LNCaP clone FGC (cell line): ENCODE results near the gene ADAMTSL5.

Source experiments
- DNase-seq: peaks from one replicate; pipeline ENCODE4 v3.0.0-alpha.2; 2011; ENCODE audit warnings: low read depth
- H3K4me3 ChIP-seq: 2 replicates; pipeline ENCODE4 v1.5.1; 2011; ENCODE audit warnings: mild to moderate bottlenecking, low read depth, low read length, control low read depth
- TF ChIP-seq, protein P1 (sequence below): IDR thresholded peaks from 2 replicates; pipeline ENCODE4 v1.5.1; 2012; ENCODE audit warnings: mild to moderate bottlenecking; ENCODE audit not compliant: control insufficient read depth, insufficient read depth; ENCODE audit errors: extremely low read depth

Gene ADAMTSL5

DNA sequence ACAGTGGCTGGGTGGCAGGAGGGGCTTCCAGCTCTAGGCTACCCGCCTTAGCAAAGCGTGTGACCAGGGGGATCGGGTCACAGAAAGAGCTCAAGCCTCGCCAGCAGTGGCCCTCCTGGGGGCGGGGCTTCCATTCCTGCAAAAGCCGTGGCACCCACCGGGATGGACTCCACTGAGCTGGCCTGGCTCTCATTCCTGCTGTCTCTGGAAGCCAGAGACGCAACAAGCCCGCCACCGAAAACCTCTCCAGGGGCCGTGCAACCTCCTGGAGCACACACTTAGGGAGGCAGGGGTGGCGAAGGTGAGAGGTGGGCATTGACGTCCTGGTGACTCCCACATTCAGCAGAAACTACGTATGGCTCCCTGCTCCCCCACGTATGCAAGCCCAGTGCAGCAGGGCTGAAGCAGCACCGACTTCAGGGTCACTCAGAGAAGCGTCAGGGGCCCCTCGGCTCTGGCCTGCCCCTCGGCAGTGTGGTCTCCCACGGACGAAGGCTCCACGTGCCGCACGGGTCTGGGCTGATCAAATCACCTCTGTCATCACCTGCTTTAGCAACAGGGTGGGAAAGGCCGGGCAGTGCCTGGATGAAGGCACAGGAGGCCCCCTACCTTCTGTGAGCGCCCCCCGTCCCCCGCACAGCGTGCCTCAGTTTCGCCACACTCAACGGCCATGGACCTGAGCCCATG, 36.9 kb downstream of the ADAMTSL5 start:
- DNase-seq: no peak
- no peak overlapping the region for H3K4me3 ChIP-seq
- TF ChIP-seq, protein P1, sequence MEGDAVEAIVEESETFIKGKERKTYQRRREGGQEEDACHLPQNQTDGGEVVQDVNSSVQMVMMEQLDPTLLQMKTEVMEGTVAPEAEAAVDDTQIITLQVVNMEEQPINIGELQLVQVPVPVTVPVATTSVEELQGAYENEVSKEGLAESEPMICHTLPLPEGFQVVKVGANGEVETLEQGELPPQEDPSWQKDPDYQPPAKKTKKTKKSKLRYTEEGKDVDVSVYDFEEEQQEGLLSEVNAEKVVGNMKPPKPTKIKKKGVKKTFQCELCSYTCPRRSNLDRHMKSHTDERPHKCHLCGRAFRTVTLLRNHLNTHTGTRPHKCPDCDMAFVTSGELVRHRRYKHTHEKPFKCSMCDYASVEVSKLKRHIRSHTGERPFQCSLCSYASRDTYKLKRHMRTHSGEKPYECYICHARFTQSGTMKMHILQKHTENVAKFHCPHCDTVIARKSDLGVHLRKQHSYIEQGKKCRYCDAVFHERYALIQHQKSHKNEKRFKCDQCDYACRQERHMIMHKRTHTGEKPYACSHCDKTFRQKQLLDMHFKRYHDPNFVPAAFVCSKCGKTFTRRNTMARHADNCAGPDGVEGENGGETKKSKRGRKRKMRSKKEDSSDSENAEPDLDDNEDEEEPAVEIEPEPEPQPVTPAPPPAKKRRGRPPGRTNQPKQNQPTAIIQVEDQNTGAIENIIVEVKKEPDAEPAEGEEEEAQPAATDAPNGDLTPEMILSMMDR: no peak

DNA sequence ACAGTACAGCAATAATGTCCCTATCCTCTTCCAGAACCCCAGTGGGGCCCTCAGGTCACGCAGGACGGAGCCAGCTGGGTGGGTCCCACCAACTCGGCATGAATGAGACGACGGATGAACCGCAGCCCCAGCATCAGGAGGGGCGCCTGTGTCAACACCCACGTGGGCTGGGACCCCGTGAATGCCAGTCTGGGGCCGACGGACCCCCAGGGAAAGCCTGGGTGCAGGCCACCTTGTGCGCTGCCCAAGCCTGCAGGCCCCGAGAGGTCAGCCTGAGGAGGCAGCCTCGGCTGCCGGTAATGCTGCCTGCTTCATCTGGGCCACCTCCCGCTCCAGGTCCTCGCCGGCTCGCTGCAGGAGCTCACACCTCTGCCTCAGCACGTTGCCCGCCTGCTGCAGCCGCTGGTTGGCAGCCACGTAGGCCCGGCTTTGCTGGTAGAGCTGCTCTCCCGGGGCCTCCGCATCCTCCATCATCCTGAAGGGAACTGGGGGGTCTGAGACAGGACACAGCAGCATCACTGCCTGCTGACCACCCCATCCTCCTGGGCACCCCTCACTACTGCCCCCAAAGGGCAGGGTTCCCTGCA, 38.0 kb downstream of the ADAMTSL5 start:
- no peak overlapping the region for H3K4me3 ChIP-seq
- TF ChIP-seq, protein P1: no peak
- DNase-seq: no peak

- TF ChIP-seq, protein P1: no peak
- H3K4me3 ChIP-seq: no peak overlapping the region
- no peak for DNase-seq
These were observed 38.6 kb downstream of the ADAMTSL5 start for GRCh38 chr19:1474011-1474764.

DNA sequence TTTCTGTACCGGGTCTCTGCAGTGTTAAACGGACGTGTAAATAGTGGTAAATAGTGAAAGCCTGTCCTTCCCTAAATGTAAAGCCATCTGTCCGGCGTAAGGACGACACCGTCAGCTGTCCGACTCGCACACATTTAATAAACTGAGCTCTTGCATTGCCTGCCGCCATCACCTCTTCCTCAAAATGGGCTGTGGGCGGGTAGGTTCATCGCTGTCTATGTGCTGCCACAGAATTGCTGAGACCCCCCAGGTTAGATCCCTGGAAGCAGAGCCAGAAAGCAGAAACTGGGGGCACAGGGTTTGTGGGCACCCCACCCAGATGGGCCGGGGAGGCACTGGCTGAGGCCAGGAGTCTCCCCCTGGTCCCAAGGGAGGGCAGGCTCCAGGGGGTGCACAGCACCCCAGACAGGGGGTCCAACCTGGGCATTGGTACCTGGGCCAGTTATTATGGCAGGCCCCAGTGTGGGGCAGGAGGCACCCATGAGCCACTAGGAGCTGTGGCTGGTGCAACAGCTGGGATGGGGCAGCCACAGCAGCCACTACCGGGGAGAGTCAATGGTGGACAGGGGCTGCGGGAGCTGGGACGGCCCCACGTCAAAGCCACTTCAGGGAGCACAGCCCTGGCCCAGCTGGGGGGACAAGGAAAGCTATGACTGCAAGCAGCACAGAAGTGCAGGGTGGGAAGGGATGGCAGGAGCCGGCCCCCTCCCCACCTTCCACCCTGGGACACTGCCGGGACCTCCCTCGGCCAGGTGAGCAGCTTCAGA, 39.6 kb downstream of the ADAMTSL5 start:
- no peak for DNase-seq
- TF ChIP-seq, protein P1: no peak

DNA sequence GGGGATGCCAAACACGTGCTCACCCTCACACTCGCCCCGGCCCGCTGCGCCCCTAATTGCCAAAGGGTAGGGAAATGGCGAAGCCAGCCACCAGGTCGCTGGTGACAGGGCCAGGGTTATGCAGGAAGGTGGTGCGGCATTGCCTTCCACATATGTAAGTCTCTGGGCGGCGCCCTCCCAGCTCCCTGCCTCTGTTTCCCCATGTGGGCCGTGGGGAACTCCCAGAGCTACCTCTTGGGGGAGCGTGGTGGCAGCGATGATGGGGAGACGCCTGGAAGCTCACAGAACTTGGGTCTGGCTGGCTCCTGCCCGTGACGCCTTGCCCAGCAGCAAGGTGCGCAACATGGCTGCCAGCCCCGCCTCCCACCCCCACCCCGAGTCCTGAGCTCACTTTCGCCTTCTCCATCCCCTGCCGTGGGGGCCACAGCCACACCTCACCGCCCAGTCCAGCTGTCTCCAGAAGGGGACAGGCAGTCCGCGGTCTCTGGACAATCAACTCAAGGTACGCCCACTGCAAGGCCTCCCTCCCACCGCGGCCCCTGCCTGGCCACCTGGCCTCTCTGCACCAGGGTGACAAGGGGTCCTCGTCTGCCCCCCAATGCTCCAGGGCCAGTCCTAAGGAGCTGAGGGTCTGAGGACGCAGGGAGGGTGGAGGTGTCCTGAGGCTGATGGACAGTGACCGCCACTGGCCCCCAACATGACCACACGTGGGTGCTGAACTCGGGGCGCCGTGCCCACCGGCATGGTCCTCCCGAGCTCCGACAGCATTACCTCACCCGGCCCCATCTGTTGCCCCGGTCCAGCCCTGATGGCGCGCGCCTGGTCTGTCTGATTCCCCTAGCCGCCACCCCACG, 40.4 kb downstream of the ADAMTSL5 start:
- TF ChIP-seq, protein P1: no peak
- H3K4me3 ChIP-seq: no peak overlapping the region
- DNase-seq: no peak

More for the DNA sequence above, 39.6 kb downstream of the ADAMTSL5 start:
- H3K4me3 ChIP-seq: no peak overlapping the region
